ENCODE measurements around the gene P2RY14.

P2RY14 gene

GRCh38 chr3:151226825-151227224, 51.5 kb downstream of the P2RY14 start:
- no peak for DNase-seq (ENCODE audit: extremely low read depth, low read depth)
- no peak for TF ChIP-seq CTCF (IDR thresholded peaks at IDR 0.05; ENCODE audit: low read depth, low read length)

DNA sequence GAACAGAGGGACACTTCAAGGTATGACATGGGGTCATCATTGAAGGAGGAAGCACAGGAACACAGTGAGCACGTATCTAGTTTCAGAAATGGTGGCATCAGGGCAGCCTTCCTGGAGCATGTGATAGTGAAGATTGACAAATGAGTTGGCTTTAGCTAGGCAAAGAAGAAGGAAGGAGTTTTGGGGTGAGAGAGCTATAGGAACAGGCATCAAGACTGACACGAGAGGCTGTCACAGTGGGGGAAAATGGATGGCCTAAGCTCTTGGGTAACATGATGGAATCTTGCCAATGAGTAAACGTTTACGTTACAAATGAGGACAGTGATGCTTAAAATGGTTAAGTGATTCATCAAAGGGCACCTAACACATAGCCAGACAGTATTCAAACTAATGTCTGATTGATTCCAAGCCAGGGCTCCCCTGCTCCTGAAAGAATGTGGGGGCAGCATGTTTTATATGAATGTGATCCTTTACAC, 52.2 kb downstream of the P2RY14 start:
- no peak for TF ChIP-seq CTCF (IDR thresholded peaks at IDR 0.05; ENCODE audit: low read depth, low read length)
- peak; percentile 23 for DNase-seq (ENCODE audit: extremely low read depth, low read depth)

DNA sequence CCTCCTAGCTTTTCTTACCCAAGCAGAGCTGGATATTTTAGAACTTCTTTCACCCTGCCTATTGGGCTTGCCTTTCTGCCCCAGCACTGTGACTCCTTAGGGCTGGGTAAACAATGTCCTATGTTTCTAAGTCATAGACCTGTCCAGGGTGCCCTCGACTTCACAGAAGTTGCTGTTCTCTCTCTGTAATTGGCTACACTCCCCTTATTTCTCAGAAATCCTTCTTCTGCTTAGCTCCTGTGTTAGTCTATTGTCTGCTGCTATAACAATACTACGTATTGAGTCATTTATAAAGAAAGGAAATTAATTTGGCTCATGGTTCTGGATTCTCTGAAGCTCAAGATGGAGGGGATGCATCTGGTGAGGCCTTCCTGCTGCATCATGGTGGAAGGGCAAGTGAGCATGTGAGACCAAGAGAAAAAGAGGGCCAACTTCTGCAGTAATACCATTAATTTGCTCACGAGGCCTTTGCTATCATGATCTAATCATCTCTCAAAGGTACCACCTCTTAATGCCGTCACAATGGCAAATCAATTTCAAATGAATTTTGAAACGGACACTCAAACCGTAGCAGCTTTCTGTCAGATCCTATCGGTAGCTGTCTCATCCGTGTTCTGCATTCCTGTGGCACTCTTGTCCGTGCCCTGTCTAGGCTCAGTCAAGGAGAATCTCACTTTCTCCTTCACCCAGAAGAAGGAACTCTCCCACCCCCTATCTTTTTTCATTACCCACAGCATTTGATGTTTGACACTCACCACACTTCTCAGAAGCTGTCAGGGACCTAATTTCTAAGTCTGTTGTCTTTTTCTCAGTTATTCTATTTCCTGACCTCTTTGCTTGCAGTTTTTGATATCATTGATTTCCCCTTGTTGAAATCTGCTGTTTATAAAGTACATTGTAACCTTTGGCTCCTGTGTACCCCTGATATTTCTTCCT, 53.0 kb downstream of the P2RY14 start:
- DNase-seq (ENCODE audit: extremely low read depth, low read depth), result no peak
- no peak for TF ChIP-seq CTCF (IDR thresholded peaks at IDR 0.05; ENCODE audit: low read depth, low read length)

- no peak for DNase-seq (ENCODE audit: extremely low read depth, low read depth)
- no peak for TF ChIP-seq CTCF (IDR thresholded peaks at IDR 0.05; ENCODE audit: low read depth, low read length)
These were observed 54.0 kb downstream of the P2RY14 start for GRCh38 chr3:151224268-151224866.

GRCh38 chr3:151219056-151219455, 59.3 kb downstream of the P2RY14 start:
- no peak for TF ChIP-seq CTCF (IDR thresholded peaks at IDR 0.05; ENCODE audit: low read depth, low read length)

DNA sequence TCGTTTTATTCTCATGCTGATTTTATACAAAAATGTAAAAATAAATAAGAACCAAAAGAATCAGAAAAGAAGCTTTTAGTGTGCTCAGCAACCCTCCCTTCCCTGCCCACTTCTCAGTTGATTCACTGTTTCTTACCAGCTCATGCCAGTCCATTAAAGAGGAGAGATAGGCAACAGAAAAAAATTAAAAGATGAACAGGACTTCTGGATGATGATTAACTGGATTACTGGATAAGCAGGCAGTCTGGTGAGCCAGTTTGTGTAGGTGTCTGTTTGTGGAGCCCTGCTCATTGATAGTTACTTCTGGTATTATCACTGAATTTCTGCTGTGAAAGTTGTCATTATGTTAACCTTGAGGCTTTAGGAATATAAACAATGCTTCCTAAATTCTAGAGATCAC, 60.2 kb downstream of the P2RY14 start:
- DNase-seq (ENCODE audit: extremely low read depth, low read depth), result no peak
- no peak for TF ChIP-seq CTCF (IDR thresholded peaks at IDR 0.05; ENCODE audit: low read depth, low read length)

More at GRCh38 chr3:151219056-151219455, 59.3 kb downstream of the P2RY14 start:
- DNase-seq (ENCODE audit: extremely low read depth, low read depth), result no peak

All from AG09319 (cell line).